GM12878 (cell line): Measurements from ENCODE around the gene NEK10. TPM values are rescaled to one million over a fixed set of nuclear protein-coding genes. Genes with fewer than 3 reads are reported as not detected.

ENCODE experiments used
- ATAC-seq: fragments of 200-7000 bp; cut with Tn5 transposase; 3 replicates; pipeline ENCODE4 v1.9.1; 2020; ENCODE audit warnings: mild to moderate bottlenecking, moderate library complexity
- BruUV-seq: library from RNA; stranded (reverse); fragments of 400-500 nt; replicated peaks from 2 replicates; lab custom pipeline; 2021; lab: Mats Ljungman, UMichigan
- CTCF ChIA-PET: fragments of 300-600 bp; sonication (Branson Sonifier 250); formaldehyde crosslinking; extraction: SDS; loops from one replicate; lab custom pipeline; 2021; ENCODE audit warnings: inconsistent platforms; lab: Yijun Ruan, JAX
- POLR2A ChIA-PET: fragments of 350-600 bp; formaldehyde crosslinking; extraction: SDS; loops from one replicate; lab custom pipeline; 2021; ENCODE audit warnings: inconsistent platforms; lab: Charles Lee
- RAD21 ChIA-PET: fragments of 300-600 bp; sonication (Branson Sonifier 250); formaldehyde crosslinking; loops from one replicate; lab custom pipeline; 2023; ENCODE audit warnings: antibody characterized with exemption; ENCODE audit not compliant: unreplicated experiment; lab: Charles Lee
- SMC1A ChIA-PET: fragments of 300-600 bp; sonication (Branson Sonifier 250); formaldehyde crosslinking; loops from one replicate; lab custom pipeline; 2023; ENCODE audit not compliant: unreplicated experiment, uncharacterized antibody; lab: Charles Lee
- DNase-seq: peaks from one replicate; pipeline ENCODE4 v3.0.0-alpha.2; 2011; ENCODE audit warnings: low read depth, low spot score
- FAIRE-seq: peaks from 3 replicates; lab custom pipeline; 2011; peaks lifted over from hg19 to GRCh38; lab: Jason Lieb, UNC
- H2AFZ ChIP-seq: 2 replicates; pipeline ENCODE4 v1.6.0; 2011; ENCODE audit warnings: low read depth, low read length, control low read depth; ENCODE audit not compliant: control insufficient read depth
- H3K27ac ChIP-seq: 2 replicates; pipeline ENCODE4 v1.5.1; 2011; ENCODE audit warnings: control low read depth; ENCODE audit not compliant: control insufficient read depth, insufficient read depth
- H3K27me3 ChIP-seq, 2 experiments: replicated peaks in 1 of 2; 2 replicates each; pipeline versions ENCODE4 v1.6.0 to v1.6.1; 2011; ENCODE audit warnings: low read length in 1 of 2; ENCODE audit not compliant: control insufficient read depth in 2 of 2, insufficient read depth in 2 of 2
- H3K36me3 ChIP-seq, 2 experiments: 2 replicates each; pipeline ENCODE4 v1.5.1; 2011; ENCODE audit warnings: low read length in 1 of 2; ENCODE audit not compliant: control insufficient read depth in 2 of 2, insufficient read depth in 2 of 2
- H3K4me1 ChIP-seq: 2 replicates; pipeline ENCODE4 v1.6.1; 2011; ENCODE audit warnings: mild to moderate bottlenecking, low read length, moderate library complexity, mixed read lengths; ENCODE audit not compliant: control insufficient read depth, insufficient read depth
- H3K4me2 ChIP-seq: 2 replicates; pipeline ENCODE4 v1.6.0; 2011; ENCODE audit warnings: control low read depth; ENCODE audit not compliant: control insufficient read depth, insufficient read depth
- H3K4me3 ChIP-seq: fragments of 200-600 bp; sonication (generic); 2 replicates; pipeline ENCODE4 v1.5.1; 2016
- H3K79me2 ChIP-seq: 2 replicates; pipeline ENCODE4 v1.6.0; 2011; ENCODE audit warnings: low read length; ENCODE audit not compliant: control insufficient read depth, insufficient read depth
- H3K9ac ChIP-seq: 2 replicates; pipeline ENCODE4 v1.8.0; 2011; ENCODE audit warnings: low read length, control low read depth, mixed read lengths; ENCODE audit not compliant: control insufficient read depth, insufficient read depth
- H3K9me3 ChIP-seq: replicated peaks from 3 replicates; pipeline ENCODE4 v1.5.1; 2011; ENCODE audit warnings: mild to moderate bottlenecking, low read length; ENCODE audit not compliant: control insufficient read depth, insufficient read depth
- H4K20me1 ChIP-seq: 2 replicates; pipeline ENCODE4 v1.6.0; 2011; ENCODE audit not compliant: control insufficient read depth, insufficient read depth
- CEBPB ChIP-seq, 2 experiments: fragments of 150-350 bp in 1 of 2; IDR thresholded peaks; 2 replicates each; pipeline ENCODE4 v1.6.1; 2012 to 2014; ENCODE audit warnings: low read depth in 2 of 2, low read length in 2 of 2, borderline replicate concordance in 1 of 2, inconsistent platforms in 1 of 2
- CUX1 ChIP-seq: IDR thresholded peaks from 2 replicates; pipeline ENCODE4 v1.6.1; 2012; ENCODE audit warnings: improper control_type of control experiment, low read depth, low read length; ENCODE audit not compliant: insufficient replicate concordance
- EGR1 ChIP-seq, 2 experiments: IDR thresholded peaks; 1 replicate in 1 of 2; 2 replicates in 1 of 2; pipeline ENCODE4 v1.6.1; 2011 to 2012; ENCODE audit warnings: low read depth in 2 of 2, low read length in 2 of 2, borderline replicate concordance in 1 of 2, mild to moderate bottlenecking in 1 of 2, moderate library complexity in 1 of 2
- ESRRA ChIP-seq: IDR thresholded peaks from 2 replicates; pipeline ENCODE4 v1.6.1; 2012; ENCODE audit warnings: mild to moderate bottlenecking, low read length, improper control_type of control experiment
- HSF1 ChIP-seq: fragments of 150-350 bp; IDR thresholded peaks from 2 replicates; pipeline ENCODE4 v1.6.1; 2014; ENCODE audit warnings: mild to moderate bottlenecking, low read depth, low read length
- PAX5 ChIP-seq: IDR thresholded peaks from 2 replicates; pipeline ENCODE4 v1.6.1; 2011; ENCODE audit warnings: low read depth, low read length, borderline replicate concordance
- POU2F2 ChIP-seq: IDR thresholded peaks from 3 replicates; pipeline ENCODE4 v1.6.1; 2011; ENCODE audit warnings: low read depth, mild to moderate bottlenecking, low read length, borderline replicate concordance
- REST ChIP-seq: IDR thresholded peaks from 2 replicates; pipeline ENCODE4 v1.6.1; 2012; ENCODE audit warnings: mild to moderate bottlenecking, low read depth, low read length
- SUPT20H ChIP-seq: IDR thresholded peaks from 2 replicates; pipeline ENCODE4 v1.6.1; 2011; ENCODE audit warnings: low read depth, mild to moderate bottlenecking, low read length, moderate library complexity, borderline replicate concordance; ENCODE audit not compliant: control insufficient read depth
- TBL1XR1 ChIP-seq: IDR thresholded peaks from 2 replicates; pipeline ENCODE4 v1.6.1; 2012; ENCODE audit warnings: low read depth, low read length, improper control_type of control experiment
- YY1 ChIP-seq: IDR thresholded peaks from 2 replicates; pipeline ENCODE4 v1.6.1; 2011; ENCODE audit warnings: low read depth, mild to moderate bottlenecking, low read length
- ZNF207 ChIP-seq: fragments of 450-650 bp; IDR thresholded peaks from 2 replicates; pipeline ENCODE4 v1.6.1; 2014; ENCODE audit warnings: antibody characterized with exemption, mild to moderate bottlenecking, borderline replicate concordance
- ZNF274 ChIP-seq: IDR thresholded peaks from one replicate; pipeline ENCODE4 v1.8.0; 2011; ENCODE audit not compliant: insufficient read length, insufficient read depth
- ZNF622 ChIP-seq: fragments of 450-650 bp; IDR thresholded peaks from 2 replicates; pipeline ENCODE4 v1.6.1; 2017; ENCODE audit warnings: mild to moderate bottlenecking, inconsistent platforms
- WGBS: methylation state at CpG from one replicate; pipeline ENCODE4 v1.1.6; 2016; ENCODE audit warnings: low lambda C conversion rate; ENCODE audit not compliant: insufficient replicate concordance, insufficient coverage; ENCODE audit errors: missing lambda C conversion rate; 5-methylcytosine and 5-hydroxymethylcytosine counted together
- in situ Hi-C: fragments of 300-500 bp; cut with MboI; formaldehyde crosslinking; loops from 9 replicates; pipeline ENCODE4 v1.14.3; 2018; ENCODE audit warnings: mixed read lengths
- intact Hi-C: fragments of 100-400 bp; cut with micrococcal nuclease; formaldehyde crosslinking; loops from one replicate; pipeline ENCODE4 v1.14.2; 2022; ENCODE audit not compliant: unreplicated experiment
- polyA plus RNA-seq, 11 experiments: library from polyadenylated mRNA; depleted of rRNA in 4 of 11; unstranded in 6 of 11; stranded (reverse) in 5 of 11; fragments of >200 nt; fragmentation: Nextera tagmentation in 4 of 11; fragmentation: Illumina TruSeq in 1 of 11; extraction: Ambion mirVana in 4 of 11; extraction: Trizol in 1 of 11; gene quantifications; 1 replicate in 1 of 11; 2 replicates in 10 of 11; pipeline versions ENCODE4 v1.2.1 to v1.2.3, GENCODE V29; 2011 to 2016; ENCODE audit warnings: inconsistent platforms in 2 of 11, missing spikeins in 2 of 11, low read depth in 1 of 11
- total RNA-seq, 4 experiments: library from RNA; depleted of rRNA in 3 of 4; stranded (reverse); fragments of >200 nt in 3 of 4; fragmentation: Illumina TruSeq in 1 of 4; extraction: Trizol in 1 of 4; gene quantifications; 2 replicates each; pipeline versions ENCODE4 v1.2.1 to v1.2.3, GENCODE V29; 2013 to 2021

Gene NEK10
- total and polyA plus RNA-seq, 10 of the 15 experiments (the other 5 are each of a cell fraction or from before 2014, with no cell fraction given), result 0.06 to 0.40 (median 0.16) TPM; not detected in 2

DNA sequence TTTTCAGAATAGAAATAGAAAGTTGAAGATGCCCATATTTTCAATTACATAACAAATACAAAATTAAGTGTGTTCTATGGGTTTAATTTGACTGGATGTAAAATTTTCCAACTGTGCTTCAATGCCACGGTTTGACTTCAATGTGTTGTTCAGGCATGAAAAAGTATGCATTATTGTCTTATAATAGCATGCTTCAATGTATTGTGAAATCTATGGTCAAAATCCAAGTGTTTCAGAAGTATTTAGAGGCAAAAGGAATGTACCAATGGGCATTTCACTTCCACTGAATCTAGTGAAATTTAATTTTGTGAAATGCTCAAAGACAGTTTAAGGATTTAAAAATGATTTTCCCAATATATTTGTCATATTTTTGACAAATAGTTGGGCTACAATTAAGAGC lies 16.0 kb downstream of the NEK10 start:
- no peaks in the 10 kb centered on the region for H4K20me1 ChIP-seq
- ATAC-seq, result no peak
- H3K27ac ChIP-seq, result no peak overlapping the region
- no peaks in the 10 kb centered on the region for H3K27me3 ChIP-seq
- no peak overlapping the region for H2AFZ ChIP-seq
- WGBS, result 0% methylated on average over 1 of the region's 1 CpG
- no peak overlapping the region for H3K9ac ChIP-seq
- no peaks in the 10 kb centered on the region for H3K36me3 ChIP-seq
- no peaks in the 10 kb centered on the region for H3K9me3 ChIP-seq
- no peak overlapping the region for H3K4me2 ChIP-seq
- no TSS peak for BruUV-seq
- in situ Hi-C loops (no loop called here), intact Hi-C loops (no loop called here)
- ChIA-PET CTCF (no interaction called here), POLR2A (no interaction called here), SMC1A (interaction anchor here (0.7 to 2.0 kb wide), 2 partner anchors 114 to 367 kb away, joined by 3 to 9 read pairs; no protein-coding TSS in a partner anchor), RAD21 (no interaction called here)
- H3K79me2 ChIP-seq, result no peaks in the 10 kb centered on the region
- H3K4me3 ChIP-seq, result no peak overlapping the region
- FAIRE-seq, result no peak
- peaks cover 10% of the 10 kb centered on the region for H3K4me1 ChIP-seq
- no peak for DNase-seq
- TF ChIP-seq ZNF207 (no peak), SUPT20H (no peak), PAX5 (no peak), REST (no peak), EGR1 (IDR thresholded peaks at IDR 0.05; ENCODE audit: borderline replicate concordance in 1 of 2, low read depth in 2 of 2, low read length in 2 of 2) (no peak), HSF1 (no peak), YY1 (no peak), POU2F2 (no peak), CEBPB (IDR thresholded peaks at IDR 0.05; ENCODE audit: borderline replicate concordance in 1 of 2, low read depth in 2 of 2, low read length in 2 of 2) (no peak), CUX1 (no peak), TBL1XR1 (no peak), ZNF622 (no peak), ZNF274 (no peak), ESRRA (no peak)
